ENCODE results near the gene SRPK2. TPM values are rescaled to one million over a fixed set of nuclear protein-coding genes. Genes with fewer than 3 reads are reported as not detected.

Gene SRPK2
- total and polyA plus RNA-seq, 2 of the 8 experiments (the other 6 are each of a cell fraction or from before 2014, with no cell fraction given) = 10.0 to 47.1 TPM

- TF ChIP-seq ATF2 (IDR thresholded peaks at IDR 0.05; ENCODE audit: low read length) (no peak), JUND (IDR thresholded peaks at IDR 0.05; ENCODE audit: low read length) (no peak), ASH2L (IDR thresholded peaks at IDR 0.05; ENCODE audit: low read length) (no peak)
Measured at GRCh38 chr7:105229641-105230040, 159.1 kb downstream of the SRPK2 start (continued).
